ENCODE measurements around the gene NGEF.

DNA sequence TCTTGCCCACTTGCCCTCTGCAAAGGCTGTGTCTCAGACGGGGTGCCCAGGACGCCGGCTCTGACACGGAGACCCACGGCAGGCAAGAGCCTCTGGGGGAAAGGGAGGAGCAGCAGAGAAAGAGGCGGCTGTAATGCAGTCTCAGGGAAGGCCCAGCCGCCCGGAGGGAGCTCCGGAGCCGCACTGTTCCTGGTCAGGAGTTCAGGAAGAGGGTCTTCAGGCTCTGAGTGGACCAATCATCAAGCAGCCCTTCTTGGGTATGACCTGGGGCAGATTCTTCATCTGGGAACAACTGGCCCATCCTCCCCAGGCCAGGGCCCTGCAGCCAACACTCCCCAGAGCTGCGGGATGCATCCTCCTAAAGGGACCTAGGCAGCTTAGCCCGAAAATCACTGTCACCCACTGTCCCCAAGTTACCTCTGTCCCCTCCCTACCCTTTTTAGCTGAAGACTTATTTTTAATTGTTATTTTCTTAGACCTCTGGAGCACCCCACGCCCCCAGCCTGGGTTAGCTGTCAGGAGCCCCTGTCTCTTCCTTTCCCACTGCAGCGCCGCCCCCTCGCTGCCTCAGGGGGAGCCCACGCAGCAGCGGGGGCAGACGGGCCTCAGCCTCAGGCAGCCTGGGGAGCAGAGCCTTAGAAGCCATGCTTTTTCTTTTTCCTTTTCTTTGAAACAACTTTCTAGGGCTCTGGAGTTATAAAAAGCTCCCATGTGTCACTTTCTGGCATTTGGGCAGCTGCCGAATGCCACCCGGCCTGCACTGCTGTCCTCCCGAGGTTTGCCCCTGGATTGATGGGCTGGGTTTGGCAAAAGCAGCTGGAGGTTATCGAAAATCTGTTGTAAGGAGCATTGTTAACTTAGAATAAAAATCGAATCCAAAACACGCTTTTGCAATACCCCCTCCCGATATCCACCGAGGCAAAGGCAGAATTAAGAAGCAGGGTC is 18.8 kb upstream of the NGEF start:
- TF ChIP-seq, protein P1, sequence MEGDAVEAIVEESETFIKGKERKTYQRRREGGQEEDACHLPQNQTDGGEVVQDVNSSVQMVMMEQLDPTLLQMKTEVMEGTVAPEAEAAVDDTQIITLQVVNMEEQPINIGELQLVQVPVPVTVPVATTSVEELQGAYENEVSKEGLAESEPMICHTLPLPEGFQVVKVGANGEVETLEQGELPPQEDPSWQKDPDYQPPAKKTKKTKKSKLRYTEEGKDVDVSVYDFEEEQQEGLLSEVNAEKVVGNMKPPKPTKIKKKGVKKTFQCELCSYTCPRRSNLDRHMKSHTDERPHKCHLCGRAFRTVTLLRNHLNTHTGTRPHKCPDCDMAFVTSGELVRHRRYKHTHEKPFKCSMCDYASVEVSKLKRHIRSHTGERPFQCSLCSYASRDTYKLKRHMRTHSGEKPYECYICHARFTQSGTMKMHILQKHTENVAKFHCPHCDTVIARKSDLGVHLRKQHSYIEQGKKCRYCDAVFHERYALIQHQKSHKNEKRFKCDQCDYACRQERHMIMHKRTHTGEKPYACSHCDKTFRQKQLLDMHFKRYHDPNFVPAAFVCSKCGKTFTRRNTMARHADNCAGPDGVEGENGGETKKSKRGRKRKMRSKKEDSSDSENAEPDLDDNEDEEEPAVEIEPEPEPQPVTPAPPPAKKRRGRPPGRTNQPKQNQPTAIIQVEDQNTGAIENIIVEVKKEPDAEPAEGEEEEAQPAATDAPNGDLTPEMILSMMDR (IDR thresholded peaks at IDR 0.05 in 2 of 3, conservative IDR thresholded peaks at IDR 0.05 in 1 of 3; ENCODE audit: insufficient read depth in 2 of 3, low read depth in 1 of 3, low read length in 3 of 3), result no peak
- TF ChIP-seq FOSL1 (tag; conservative IDR thresholded peaks at IDR 0.05) (no peak), CBFB (CRISPR knock-in tag; IDR thresholded peaks at IDR 0.05) (no peak)

All from K562 (cell line).